WI38 (cell line): Measurements from ENCODE around the gene TMEM81.

ENCODE experiments used
- H3K4me3 ChIP-seq: 2 replicates; pipeline ENCODE4 v1.5.1; 2011; ENCODE audit warnings: low read depth, mild to moderate bottlenecking, control low read depth, low read length
- CTCF ChIP-seq: IDR thresholded peaks from 2 replicates; pipeline ENCODE4 v1.5.1; 2012; ENCODE audit warnings: low read depth, mild to moderate bottlenecking, control low read depth, low read length

The TMEM81 gene

GRCh38 chr1:205041001-205041715 is 43.1 kb downstream of the TMEM81 start:
- no peak for TF ChIP-seq CTCF
- H3K4me3 ChIP-seq, result no peak overlapping the region

DNA sequence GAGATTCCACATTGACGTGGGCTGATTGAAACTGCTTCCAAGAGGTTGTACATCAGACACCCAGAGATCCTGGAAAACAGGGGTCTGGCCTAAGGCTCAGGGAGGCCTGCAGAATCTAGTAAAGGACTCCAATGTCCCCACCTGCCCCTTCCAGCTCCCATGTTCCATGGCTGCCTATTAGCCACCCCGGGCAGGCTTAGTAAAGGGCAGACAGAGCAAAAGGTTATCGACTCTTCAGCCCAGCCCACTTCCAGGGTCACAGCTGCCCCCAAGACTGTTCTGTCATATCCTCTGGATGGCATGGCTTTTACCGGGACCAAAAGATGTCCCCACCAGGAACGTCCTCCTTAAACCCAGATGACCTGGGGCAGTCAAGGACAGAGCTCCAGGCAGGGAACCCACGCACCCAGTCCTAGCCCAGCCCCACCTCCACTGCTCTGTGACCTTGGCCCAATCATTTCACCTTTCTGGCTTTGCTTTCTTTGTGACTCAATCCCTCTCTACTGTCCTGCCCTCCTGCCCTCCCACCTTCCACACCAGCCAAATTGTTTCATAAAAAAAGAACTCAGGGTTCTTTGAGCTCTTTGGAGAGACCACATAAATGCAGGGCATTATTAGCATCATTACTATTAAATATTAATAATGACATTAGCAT is 46.0 kb downstream of the TMEM81 start:
- H3K4me3 ChIP-seq, result no peak overlapping the region
- no peak for TF ChIP-seq CTCF

GRCh38 chr1:205037539-205037938 is 46.7 kb downstream of the TMEM81 start:
- TF ChIP-seq CTCF, result no peak
- H3K4me3 ChIP-seq, result no peak overlapping the region
